MM.1S (cell line): ENCODE data around the gene MEA1.

Source experiments
- EZH2 ChIP-seq: fragments of 300-600 bp; sonication (generic); optimal IDR thresholded peaks from 2 replicates; pipeline ENCODE3; 2017; ENCODE audit warnings: low read depth, mild to moderate bottlenecking, antibody characterized with exemption, low read length, mixed read lengths
- EZH2phosphoT487 ChIP-seq: fragments of 300-600 bp; sonication (generic); IDR thresholded peaks from 2 replicates; pipeline ENCODE4 v1.6.1; 2018; ENCODE audit warnings: antibody characterized with exemption, low read length
- TF ChIP-seq, protein P1 (sequence below): fragments of 300-600 bp; sonication (generic); IDR thresholded peaks from 2 replicates; pipeline ENCODE4 v1.5.1; 2016; ENCODE audit warnings: antibody characterized with exemption, low read length, mixed read lengths

- TF ChIP-seq, protein P1, sequence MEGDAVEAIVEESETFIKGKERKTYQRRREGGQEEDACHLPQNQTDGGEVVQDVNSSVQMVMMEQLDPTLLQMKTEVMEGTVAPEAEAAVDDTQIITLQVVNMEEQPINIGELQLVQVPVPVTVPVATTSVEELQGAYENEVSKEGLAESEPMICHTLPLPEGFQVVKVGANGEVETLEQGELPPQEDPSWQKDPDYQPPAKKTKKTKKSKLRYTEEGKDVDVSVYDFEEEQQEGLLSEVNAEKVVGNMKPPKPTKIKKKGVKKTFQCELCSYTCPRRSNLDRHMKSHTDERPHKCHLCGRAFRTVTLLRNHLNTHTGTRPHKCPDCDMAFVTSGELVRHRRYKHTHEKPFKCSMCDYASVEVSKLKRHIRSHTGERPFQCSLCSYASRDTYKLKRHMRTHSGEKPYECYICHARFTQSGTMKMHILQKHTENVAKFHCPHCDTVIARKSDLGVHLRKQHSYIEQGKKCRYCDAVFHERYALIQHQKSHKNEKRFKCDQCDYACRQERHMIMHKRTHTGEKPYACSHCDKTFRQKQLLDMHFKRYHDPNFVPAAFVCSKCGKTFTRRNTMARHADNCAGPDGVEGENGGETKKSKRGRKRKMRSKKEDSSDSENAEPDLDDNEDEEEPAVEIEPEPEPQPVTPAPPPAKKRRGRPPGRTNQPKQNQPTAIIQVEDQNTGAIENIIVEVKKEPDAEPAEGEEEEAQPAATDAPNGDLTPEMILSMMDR: no peak
- no peak for TF ChIP-seq EZH2phosphoT487
- no peak for TF ChIP-seq EZH2
These were observed 34.8 kb downstream of the MEA1 start, which contains the start of gene PEX6 for GRCh38 chr6:42978839-42979522.
